Gastroesophageal sphincter (tissue), 4 donors: ENCODE measurements around the gene NIM1K. TPM values are rescaled to one million over a fixed set of nuclear protein-coding genes. Genes with fewer than 3 reads are reported as not detected.
"Not testable (repeated sequence)": the region's sequence is repeated elsewhere in the genome, so short reads cannot be mapped to it uniquely, and the experiment has no call there.

Experiments used
- ATAC-seq: fragments of 150-250 bp; one replicate; pipeline ENCODE4 v1.9.1; 2016; ENCODE audit warnings: mild to moderate bottlenecking, moderate library complexity
- H3K27ac ChIP-seq, 4 donors: fragments of 200-600 bp; sonication (generic) in 3 of 4; 1 replicate in 3 of 4; 2 replicates in 1 of 4; pipeline ENCODE4 v1.5.1; 2016 to 2019
- H3K27me3 ChIP-seq: fragments of 200-600 bp; sonication (generic); one replicate; pipeline ENCODE4 v1.5.1; 2019
- H3K36me3 ChIP-seq, 2 donors: fragments of 200-600 bp; sonication (generic); one replicate each; pipeline ENCODE4 v1.5.1; 2019; ENCODE audit warnings: control low read depth in 1 of 2
- H3K4me1 ChIP-seq, 3 donors: fragments of 200-600 bp; sonication (generic); 1 replicate in 2 of 3; 2 replicates in 1 of 3; pipeline ENCODE4 v1.5.1; 2016 to 2019; ENCODE audit warnings: control low read depth in 2 of 3
- H3K4me3 ChIP-seq, 2 donors: fragments of 200-600 bp; sonication (generic); one replicate each; pipeline ENCODE4 v1.5.1; 2019; ENCODE audit warnings: mild to moderate bottlenecking in 1 of 2, moderate library complexity in 1 of 2
- H3K9me3 ChIP-seq, 3 donors: fragments of 200-600 bp; sonication (generic); one replicate each; pipeline ENCODE4 v1.5.1; 2017 to 2019; ENCODE audit warnings: control low read depth in 2 of 3
- CTCF ChIP-seq, 4 experiments: fragments of 200-600 bp in 2 of 4; fragments of 450-650 bp in 2 of 4; sonication (generic) in 1 of 4; IDR thresholded peaks; one replicate each; pipeline ENCODE4 v1.5.1; 2017 to 2019; ENCODE audit warnings: antibody characterized with exemption in 4 of 4, mild to moderate bottlenecking in 2 of 4, moderate library complexity in 2 of 4
- EP300 ChIP-seq: sonication (generic); formaldehyde crosslinking; IDR thresholded peaks from one replicate; pipeline ENCODE4 v1.6.1; 2017; ENCODE audit warnings: antibody characterized with exemption, mild to moderate bottlenecking
- POLR2A ChIP-seq, 2 donors: fragments of 450-650 bp; IDR thresholded peaks; one replicate each; pipeline ENCODE4 v1.6.1; 2017; ENCODE audit warnings: antibody characterized with exemption in 2 of 2, mild to moderate bottlenecking in 2 of 2, moderate library complexity in 1 of 2
- POLR2AphosphoS5 ChIP-seq: sonication (generic); formaldehyde crosslinking; IDR thresholded peaks from one replicate; pipeline ENCODE4 v1.6.1; 2017; ENCODE audit warnings: antibody characterized with exemption
- WGBS, 2 donors: methylation state at CpG; one replicate each; pipeline ENCODE4 v1.1.5; 2018; ENCODE audit warnings: low coverage in 1 of 2; 5-methylcytosine and 5-hydroxymethylcytosine counted together
- total RNA-seq, 4 donors: library from RNA; depleted of rRNA; stranded (reverse); fragments of >200 nt; gene quantifications; one replicate each; pipeline ENCODE4 v1.1.0, GENCODE V29; 2016

The NIM1K gene
- total RNA-seq, 4 donors from 2014 or later: 0.94 to 1.9 (median 1.2) TPM

- WGBS, 2 donors: 55 to 70% methylated on average over 3 of the region's 3 CpGs
- no peaks in the 10 kb centered on the region for H3K9me3 ChIP-seq
- no peak for ATAC-seq
- TF ChIP-seq POLR2A (IDR thresholded peaks at IDR 0.05) (no peak), EP300 (no peak), POLR2AphosphoS5 (no peak), CTCF (IDR thresholded peaks at IDR 0.05) (no peak)
- H3K27ac ChIP-seq: no peak overlapping the region
- H3K4me1 ChIP-seq: peaks cover 0 to 24% (median 0%) of the 10 kb centered on the region in 3 donors
- peaks cover 0 to 22% of the 10 kb centered on the region in 2 donors for H3K36me3 ChIP-seq
- no peak overlapping the region for H3K4me3 ChIP-seq
- no peaks in the 10 kb centered on the region for H3K27me3 ChIP-seq
These were observed 109.6 kb downstream of the NIM1K start for GRCh38 chr5:43301653-43302091.

GRCh38 chr5:43302481-43302880, 110.5 kb downstream of the NIM1K start:
- WGBS, 2 donors: 87 to 93% methylated on average over 3 of the region's 3 CpGs
- H3K36me3 ChIP-seq: peaks cover 0 to 14% of the 10 kb centered on the region in 2 donors
- no peak overlapping the region for H3K27ac ChIP-seq
- ATAC-seq: no peak
- no peak overlapping the region for H3K4me3 ChIP-seq
- TF ChIP-seq EP300 (no peak), CTCF (IDR thresholded peaks at IDR 0.05) (no peak), POLR2A (IDR thresholded peaks at IDR 0.05) (no peak), POLR2AphosphoS5 (no peak)
- peaks cover 0 to 24% (median 0%) of the 10 kb centered on the region in 3 donors for H3K4me1 ChIP-seq
- H3K27me3 ChIP-seq: no peaks in the 10 kb centered on the region
- no peaks in the 10 kb centered on the region for H3K9me3 ChIP-seq

GRCh38 chr5:43303242-43303641, 111.2 kb downstream of the NIM1K start:
- no peak overlapping the region for H3K27ac ChIP-seq
- 90 to 93% methylated on average over 3 to 4 of the region's 4 CpGs for WGBS, 2 donors
- H3K27me3 ChIP-seq: no peaks in the 10 kb centered on the region
- TF ChIP-seq POLR2AphosphoS5: no peak
- no peak for TF ChIP-seq EP300
- no peak for TF ChIP-seq POLR2A (IDR thresholded peaks at IDR 0.05)
- TF ChIP-seq CTCF (IDR thresholded peaks at IDR 0.05): no peak
- H3K4me1 ChIP-seq: peaks cover 0 to 24% (median 0%) of the 10 kb centered on the region in 3 donors
- peaks cover 0 to 6% of the 10 kb centered on the region in 2 donors for H3K36me3 ChIP-seq
- no peak overlapping the region for H3K4me3 ChIP-seq
- H3K9me3 ChIP-seq: no peaks in the 10 kb centered on the region
- no peak for ATAC-seq

GRCh38 chr5:43304525-43304924, 112.5 kb downstream of the NIM1K start:
- no peak for ATAC-seq
- Histone ChIP-seq H3K4me3 (no peak overlapping the region), H3K27me3 (no peaks in the 10 kb centered on the region), H3K27ac (no peak overlapping the region), H3K9me3 (no peaks in the 10 kb centered on the region), H3K4me1 (peaks cover 0 to 31% (median 0%) of the 10 kb centered on the region in 3 donors), H3K36me3 (no peaks in the 10 kb centered on the region)
- no peak for TF ChIP-seq CTCF (IDR thresholded peaks at IDR 0.05)
- TF ChIP-seq POLR2A (IDR thresholded peaks at IDR 0.05): no peak
- no peak for TF ChIP-seq POLR2AphosphoS5
- TF ChIP-seq EP300: no peak
- WGBS, 2 donors: 16 to 20% methylated on average over 1 of the region's 1 CpG

GRCh38 chr5:43305948-43306565, 114.0 kb downstream of the NIM1K start:
- ATAC-seq: no peak
- Histone ChIP-seq H3K36me3 (no peaks in the 10 kb centered on the region), H3K27me3 (no peaks in the 10 kb centered on the region), H3K4me3 (no peak overlapping the region), H3K27ac (no peak overlapping the region), H3K4me1 (peaks cover 0 to 39% (median 0%) of the 10 kb centered on the region in 3 donors), H3K9me3 (no peaks in the 10 kb centered on the region)
- TF ChIP-seq POLR2AphosphoS5 (no peak), CTCF (IDR thresholded peaks at IDR 0.05) (peak; percentile 59 to 67 (median 61))
- 55 to 71% methylated on average over 1 of the region's 1 CpG for WGBS, 2 donors

- H3K4me3 ChIP-seq, ATAC-seq, H3K27me3 ChIP-seq, H3K36me3 ChIP-seq, H3K27ac ChIP-seq, H3K9me3 ChIP-seq: not testable (repeated sequence)
- 82 to 89% methylated on average over 4 to 5 of the region's 5 CpGs for WGBS, 2 donors
- peaks cover under 1 to 43% (median 4%) of the 10 kb centered on the region in 3 donors for H3K4me1 ChIP-seq
These were observed 114.9 kb downstream of the NIM1K start for GRCh38 chr5:43306954-43307353.
